ENCODE data around the gene DHX38. TPM values are rescaled to one million over a fixed set of nuclear protein-coding genes. Genes with fewer than 3 reads are reported as not detected.

The DHX38 gene
- total and polyA plus RNA-seq, 2 of the 13 experiments (the other 11 are each of a cell fraction or from before 2014, with no cell fraction given) = 54.4 to 85.9 TPM

GRCh38 chr16:72093448-72094265 lies at the start of gene DHX38, which contains the start of gene TXNL4B (continued):
- TF ChIP-seq ELF4 (CRISPR knock-in tag; IDR thresholded peaks at IDR 0.05; ENCODE audit: borderline replicate concordance) (peak; percentile 100), KLF13 (CRISPR knock-in tag; IDR thresholded peaks at IDR 0.05) (0 out of 2 replicates have a peak, but pooled peaks have one; percentile 62), KLF12 (CRISPR knock-in tag; IDR thresholded peaks at IDR 0.05; ENCODE audit: borderline replicate concordance) (peak; percentile 74), MEIS2 (CRISPR knock-in tag; IDR thresholded peaks at IDR 0.05) (peak; percentile 20; the same call in 1 of the 2 replicates), ZNF841 (CRISPR knock-in tag; IDR thresholded peaks at IDR 0.05; ENCODE audit: borderline replicate concordance) (no peak), PRMT3 (CRISPR knock-in tag; IDR thresholded peaks at IDR 0.05; ENCODE audit: borderline replicate concordance, low read depth) (no peak), ZNF784 (CRISPR knock-in tag; IDR thresholded peaks at IDR 0.05; ENCODE audit: borderline replicate concordance) (peak; percentile 98), HBP1 (CRISPR knock-in tag; IDR thresholded peaks at IDR 0.05; ENCODE audit: low read depth) (peak; percentile 32), RXRB (CRISPR knock-in tag; IDR thresholded peaks at IDR 0.05; ENCODE audit: borderline replicate concordance) (peak; percentile 33; the same call in 1 of the 2 replicates), SKIL (CRISPR knock-in tag; IDR thresholded peaks at IDR 0.05; ENCODE audit: borderline replicate concordance) (no peak), NBN (conservative IDR thresholded peaks at IDR 0.05) (no peak), PAF1 (CRISPR knock-in tag; IDR thresholded peaks at IDR 0.05) (no peak), TARDBP (CRISPR knock-in tag; IDR thresholded peaks at IDR 0.05) (peak; percentile 89), KLF9 (CRISPR knock-in tag; IDR thresholded peaks at IDR 0.05; ENCODE audit: low read depth) (0 out of 2 replicates have a peak, but pooled peaks have one; percentile 19), KDM2A (CRISPR knock-in tag; IDR thresholded peaks at IDR 0.05; ENCODE audit: borderline replicate concordance, low read depth) (peak; percentile 85), ZBED4 (CRISPR knock-in tag; IDR thresholded peaks at IDR 0.05; ENCODE audit: borderline replicate concordance) (no peak), TCF7L2 (IDR thresholded peaks at IDR 0.05; ENCODE audit: low read depth, low read length) (no peak)
